HCEC 1CT (cell line): ENCODE results near the gene PDE10A.

ENCODE experiments used
- DNase-seq: peaks from one replicate; pipeline ENCODE4 v3.0.0-alpha.2; 2017

PDE10A gene

GRCh38 chr6:165677091-165677490 is 14.1 kb upstream of the PDE10A start:
- no peak for DNase-seq

- no peak for DNase-seq
Observed at GRCh38 chr6:165676435-165677068, 13.5 kb upstream of the PDE10A start.

GRCh38 chr6:165675120-165675519 is 12.1 kb upstream of the PDE10A start:
- no peak for DNase-seq

GRCh38 chr6:165674155-165675029 is 11.4 kb upstream of the PDE10A start:
- no peak for DNase-seq

GRCh38 chr6:165671222-165671768 is 8.3 kb upstream of the PDE10A start:
- DNase-seq, result no peak

GRCh38 chr6:165668951-165669350 is 5.9 kb upstream of the PDE10A start:
- DNase-seq, result no peak

- no peak for DNase-seq
Observed at GRCh38 chr6:165665384-165665672, 2.3 kb upstream of the PDE10A start.

- DNase-seq, result no peak
Observed at GRCh38 chr6:165664559-165665383, 1.7 kb upstream of the PDE10A start.

GRCh38 chr6:165663736-165664558 is 906 bp upstream of the PDE10A start:
- no peak for DNase-seq

- DNase-seq, result no peak
Observed at GRCh38 chr6:165663377-165663735, 315 bp upstream of the PDE10A start.

- DNase-seq, result no peak
Observed at GRCh38 chr6:165662041-165662748, 846 bp downstream of the PDE10A start.

GRCh38 chr6:165661664-165662025 is 1.4 kb downstream of the PDE10A start:
- DNase-seq, result no peak

- DNase-seq, result no peak
Observed at GRCh38 chr6:165660857-165661663, 2.0 kb downstream of the PDE10A start.

- DNase-seq, result no peak
Observed at GRCh38 chr6:165659945-165660856, 2.8 kb downstream of the PDE10A start.

- no peak for DNase-seq
Observed at GRCh38 chr6:165658395-165659058, 4.5 kb downstream of the PDE10A start.

GRCh38 chr6:165657325-165657680 is 5.7 kb downstream of the PDE10A start:
- no peak for DNase-seq

GRCh38 chr6:165656581-165657324 is 6.3 kb downstream of the PDE10A start:
- DNase-seq, result no peak

- DNase-seq, result no peak
Observed at GRCh38 chr6:165655191-165655590, 7.8 kb downstream of the PDE10A start.

GRCh38 chr6:165654144-165654543 is 8.9 kb downstream of the PDE10A start:
- DNase-seq, result no peak
